Smooth muscle cell (in vitro differentiated cells): ENCODE results near the gene DMBX1. TPM values are rescaled to one million over a fixed set of nuclear protein-coding genes. Genes with fewer than 3 reads are reported as not detected.

Experiments used
- DNase-seq: peaks from one replicate; lab custom pipeline; 2025; ENCODE audit not compliant: unreplicated experiment; lab: John Stamatoyannopoulos, UW
- H2AFZ ChIP-seq: fragments of 200-600 bp; sonication (generic); 2 replicates; pipeline ENCODE4 v1.6.0; 2016; ENCODE audit warnings: antibody characterized with exemption, low read depth, mild to moderate bottlenecking
- H3F3A ChIP-seq: fragments of 200-600 bp; sonication (generic); 2 replicates; pipeline ENCODE4 v1.6.0; 2017; ENCODE audit warnings: antibody characterized with exemption, low read depth
- H3K27ac ChIP-seq: fragments of 200-600 bp; sonication (generic); 2 replicates; pipeline ENCODE4 v1.5.1; 2016; ENCODE audit warnings: low read depth, mild to moderate bottlenecking
- H3K27me3 ChIP-seq: fragments of 200-600 bp; sonication (generic); 2 replicates; pipeline ENCODE4 v1.6.1; 2016; ENCODE audit warnings: low read depth, mild to moderate bottlenecking
- H3K36me3 ChIP-seq: fragments of 200-600 bp; sonication (generic); 2 replicates; pipeline ENCODE4 v1.5.1; 2016; ENCODE audit warnings: low read depth
- H3K4me1 ChIP-seq: fragments of 200-600 bp; sonication (generic); 2 replicates; pipeline ENCODE4 v1.5.1; 2016; ENCODE audit warnings: low read depth
- H3K4me2 ChIP-seq: fragments of 200-600 bp; sonication (generic); 2 replicates; pipeline ENCODE4 v1.6.0; 2016; ENCODE audit warnings: mild to moderate bottlenecking
- H3K4me3 ChIP-seq: fragments of 200-600 bp; sonication (generic); 2 replicates; pipeline ENCODE4 v1.5.1; 2016; ENCODE audit warnings: mild to moderate bottlenecking
- H3K79me2 ChIP-seq: fragments of 200-600 bp; sonication (generic); 2 replicates; pipeline ENCODE4 v1.6.0; 2016; ENCODE audit warnings: low read depth, mild to moderate bottlenecking
- H3K9ac ChIP-seq: fragments of 200-600 bp; sonication (generic); 2 replicates; pipeline ENCODE4 v1.6.0; 2016; ENCODE audit warnings: low read depth
- H3K9me3 ChIP-seq: fragments of 200-600 bp; sonication (generic); replicated peaks from 2 replicates; pipeline ENCODE4 v1.5.1; 2016; ENCODE audit warnings: low read depth
- H4K20me1 ChIP-seq: fragments of 200-600 bp; sonication (generic); 2 replicates; pipeline ENCODE4 v1.6.0; 2016; ENCODE audit warnings: low read depth
- WGBS: methylation state at CpG from one replicate; pipeline ENCODE4 v1.1.7; 2016; ENCODE audit warnings: low lambda C conversion rate; 5-methylcytosine and 5-hydroxymethylcytosine counted together
- polyA plus RNA-seq: library from polyadenylated mRNA; unstranded; fragments of >200 nt; fragmentation: Nextera tagmentation; extraction: Ambion mirVana; gene quantifications from 2 replicates; pipeline ENCODE4 v1.2.1, GENCODE V29; 2016
- total RNA-seq: library from RNA; depleted of rRNA; stranded (reverse); fragments of >200 nt; gene quantifications from 2 replicates; pipeline ENCODE4 v1.2.3, GENCODE V29; 2014
- TF ChIP-seq, protein P1 (sequence below): fragments of 200-600 bp; sonication (generic); IDR thresholded peaks from 2 replicates; pipeline ENCODE4 v1.5.1; 2017; ENCODE audit warnings: borderline replicate concordance, mild to moderate bottlenecking, antibody characterized with exemption; ENCODE audit not compliant: insufficient read depth, poor library complexity, severe bottlenecking

DMBX1 gene
- total and polyA plus RNA-seq, 2 experiments from 2014 or later = not detected

- Histone ChIP-seq H3K4me2 (no peak overlapping the region), H4K20me1 (no peaks in the 10 kb centered on the region), H3K36me3 (no peaks in the 10 kb centered on the region), H3K9ac (no peak overlapping the region), H3K4me3 (no peak overlapping the region), H3K79me2 (no peaks in the 10 kb centered on the region), H2AFZ (no peak overlapping the region), H3K27me3 (peaks cover 82% of the 10 kb centered on the region), H3K27ac (no peak overlapping the region), H3K4me1 (no peaks in the 10 kb centered on the region), H3K9me3 (no peaks in the 10 kb centered on the region), H3F3A (no peaks in the 10 kb centered on the region)
- DNase-seq = no peak
- WGBS = 84% methylated on average over 6 of the region's 6 CpGs
- TF ChIP-seq, protein P1, sequence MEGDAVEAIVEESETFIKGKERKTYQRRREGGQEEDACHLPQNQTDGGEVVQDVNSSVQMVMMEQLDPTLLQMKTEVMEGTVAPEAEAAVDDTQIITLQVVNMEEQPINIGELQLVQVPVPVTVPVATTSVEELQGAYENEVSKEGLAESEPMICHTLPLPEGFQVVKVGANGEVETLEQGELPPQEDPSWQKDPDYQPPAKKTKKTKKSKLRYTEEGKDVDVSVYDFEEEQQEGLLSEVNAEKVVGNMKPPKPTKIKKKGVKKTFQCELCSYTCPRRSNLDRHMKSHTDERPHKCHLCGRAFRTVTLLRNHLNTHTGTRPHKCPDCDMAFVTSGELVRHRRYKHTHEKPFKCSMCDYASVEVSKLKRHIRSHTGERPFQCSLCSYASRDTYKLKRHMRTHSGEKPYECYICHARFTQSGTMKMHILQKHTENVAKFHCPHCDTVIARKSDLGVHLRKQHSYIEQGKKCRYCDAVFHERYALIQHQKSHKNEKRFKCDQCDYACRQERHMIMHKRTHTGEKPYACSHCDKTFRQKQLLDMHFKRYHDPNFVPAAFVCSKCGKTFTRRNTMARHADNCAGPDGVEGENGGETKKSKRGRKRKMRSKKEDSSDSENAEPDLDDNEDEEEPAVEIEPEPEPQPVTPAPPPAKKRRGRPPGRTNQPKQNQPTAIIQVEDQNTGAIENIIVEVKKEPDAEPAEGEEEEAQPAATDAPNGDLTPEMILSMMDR = no peak
These were observed 6.9 kb downstream of the DMBX1 start for GRCh38 chr1:46496505-46496904.

GRCh38 chr1:46497020-46497419 is 7.4 kb downstream of the DMBX1 start:
- Histone ChIP-seq H3K4me2 (no peak overlapping the region), H3K9ac (no peak overlapping the region), H3K9me3 (no peaks in the 10 kb centered on the region), H3K27ac (no peak overlapping the region), H2AFZ (no peak overlapping the region), H3K27me3 (peaks cover 82% of the 10 kb centered on the region), H3K4me3 (no peak overlapping the region), H4K20me1 (no peaks in the 10 kb centered on the region), H3F3A (no peaks in the 10 kb centered on the region), H3K4me1 (no peaks in the 10 kb centered on the region), H3K79me2 (no peaks in the 10 kb centered on the region), H3K36me3 (no peaks in the 10 kb centered on the region)
- 80% methylated on average over 3 of the region's 3 CpGs for WGBS
- TF ChIP-seq, protein P1 = no peak
- no peak for DNase-seq

- Histone ChIP-seq H3K79me2 (no peaks in the 10 kb centered on the region), H3F3A (no peaks in the 10 kb centered on the region), H3K27ac (no peak overlapping the region), H3K27me3 (peaks cover 82% of the 10 kb centered on the region), H4K20me1 (no peaks in the 10 kb centered on the region), H3K9ac (no peak overlapping the region), H2AFZ (no peak overlapping the region), H3K9me3 (no peaks in the 10 kb centered on the region), H3K4me2 (no peak overlapping the region), H3K4me3 (no peak overlapping the region), H3K4me1 (no peaks in the 10 kb centered on the region), H3K36me3 (no peaks in the 10 kb centered on the region)
- TF ChIP-seq, protein P1 = no peak
- WGBS = 95% methylated on average over 19 of the region's 19 CpGs
- no peak for DNase-seq
These were observed 8.0 kb downstream of the DMBX1 start for GRCh38 chr1:46497665-46498064.

DNA sequence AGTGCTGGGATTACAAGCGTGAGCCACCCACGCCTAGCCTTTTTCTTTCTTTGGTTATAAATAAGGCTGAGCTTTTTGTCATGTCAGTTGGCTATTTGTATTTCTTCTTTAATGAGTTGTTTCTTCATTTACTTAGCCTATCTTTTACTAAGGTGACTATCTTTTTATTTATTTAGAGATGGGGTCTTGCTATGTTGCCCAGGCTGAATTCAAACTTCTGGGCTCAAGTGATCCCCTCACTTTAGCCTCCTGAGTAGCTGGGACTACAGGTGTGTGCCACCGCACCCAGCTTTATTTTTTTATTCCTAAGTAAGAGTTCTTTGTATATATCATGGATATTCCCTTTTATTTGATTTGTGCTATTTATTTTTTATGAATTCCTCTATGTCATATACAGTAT is 11.9 kb downstream of the DMBX1 start:
- TF ChIP-seq, protein P1 = no peak
- Histone ChIP-seq H3K4me3 (no peak overlapping the region), H3K4me2 (no peak overlapping the region), H4K20me1 (no peaks in the 10 kb centered on the region), H3K27ac (no peak overlapping the region), H3K9ac (no peak overlapping the region), H3K9me3 (no peaks in the 10 kb centered on the region), H3K4me1 (no peaks in the 10 kb centered on the region), H3K36me3 (no peaks in the 10 kb centered on the region), H3K27me3 (peaks cover 56% of the 10 kb centered on the region), H3K79me2 (no peaks in the 10 kb centered on the region), H3F3A (no peaks in the 10 kb centered on the region), H2AFZ (no peak overlapping the region)
- DNase-seq = no peak
- WGBS = 92% methylated on average over 3 of the region's 3 CpGs
